GM12874 (cell line): ENCODE results near the gene IQCK.

Experiments used
- CTCF ChIP-seq: IDR thresholded peaks from 2 replicates; pipeline ENCODE4 v1.5.1; 2011; ENCODE audit warnings: low read depth, mild to moderate bottlenecking, control low read depth, low read length, moderate library complexity; ENCODE audit not compliant: insufficient read depth

The IQCK gene

GRCh38 chr16:19858340-19859018 is 140.4 kb downstream of the IQCK start:
- no peak for TF ChIP-seq CTCF

- TF ChIP-seq CTCF, result no peak
Measured at GRCh38 chr16:19859166-19859565, 141.1 kb downstream of the IQCK start.

GRCh38 chr16:19859603-19860002 is 141.5 kb downstream of the IQCK start:
- TF ChIP-seq CTCF, result no peak

- TF ChIP-seq CTCF, result no peak
Measured at GRCh38 chr16:19860166-19861041, 142.3 kb downstream of the IQCK start.

GRCh38 chr16:19861133-19861532 is 143.1 kb downstream of the IQCK start:
- TF ChIP-seq CTCF, result no peak

GRCh38 chr16:19861811-19862327 is 143.8 kb downstream of the IQCK start:
- TF ChIP-seq CTCF, result no peak

- no peak for TF ChIP-seq CTCF
Measured at GRCh38 chr16:19863990-19864389, 145.9 kb downstream of the IQCK start.
